NCI-H1694 (cell line): Measurements from ENCODE around the gene GJA10.

Source experiments
- DNase-seq: peaks from one replicate; lab custom pipeline; 2025; lab: John Stamatoyannopoulos, UW

Gene GJA10

DNA sequence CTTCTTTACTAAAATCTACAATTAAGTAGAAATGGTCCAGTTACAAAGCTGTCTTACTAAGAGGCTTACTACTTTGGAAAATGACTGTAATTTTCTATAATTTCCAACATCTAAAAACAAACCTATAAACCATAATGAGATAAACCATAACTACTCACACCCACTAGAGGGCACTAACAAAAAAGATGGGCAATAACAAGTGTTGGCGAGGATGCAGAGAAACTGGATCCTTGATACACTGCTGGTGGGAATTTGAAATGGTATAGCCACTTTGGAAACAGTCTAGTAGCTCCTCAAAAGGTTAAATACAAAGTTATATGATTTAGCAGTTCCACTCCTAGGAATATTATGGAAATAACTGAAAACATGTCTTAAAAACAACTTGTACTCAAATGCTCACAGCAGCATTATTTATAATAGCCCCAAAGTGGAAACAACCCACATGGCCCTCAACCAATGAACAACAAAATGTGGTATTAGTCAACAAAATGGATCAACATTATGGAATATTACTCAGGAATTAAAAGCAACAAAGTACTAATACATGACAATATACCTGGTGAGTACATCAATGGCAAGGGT, 50.6 kb downstream of the GJA10 start:
- DNase-seq = no peak
